ENCODE measurements around the gene FAT2. TPM values are rescaled to one million over a fixed set of nuclear protein-coding genes. Genes with fewer than 3 reads are reported as not detected.

The FAT2 gene
- total RNA-seq, 4 donors from 2014 or later, result 86.5 to 117 (median 99.0) TPM

- Histone ChIP-seq H3K27me3 (no peaks in the 10 kb centered on the region), H3K9me3 (no peaks in the 10 kb centered on the region), H3K4me3 (no peak overlapping the region), H3K27ac (no peak overlapping the region), H3K36me3 (peaks cover 6 to 100% (median 6%) of the 10 kb centered on the region in 3 donors), H3K4me1 (no peaks in the 10 kb centered on the region)
- DNase-seq, result no peak
- TF ChIP-seq CTCF (IDR thresholded peaks at IDR 0.05) (no peak), POLR2A (IDR thresholded peaks at IDR 0.05) (no peak)
- intact Hi-C loops (cut with DNase I), result no loop called here
- 73 to 83% methylated on average over 2 of the region's 2 CpGs for WGBS, 2 donors
Measured at GRCh38 chr5:151541571-151541970, 49.6 kb downstream of the FAT2 start.

Other genes with a start within 250 kb of the FAT2 start
- not detected for gene SLC36A2, start 243.8 kb downstream of the FAT2 start, total RNA-seq
- 1 to 10 TPM; 7.3 to 9.1 (median 8.3) TPM for gene SLC36A1, start 143.7 kb downstream of the FAT2 start, total RNA-seq
- 100 to 1,000 TPM in 1 of 4 donors, 10 to 100 TPM in 3; 14.9 to 164 (median 61.9) TPM for gene SPARC, start 95.6 kb upstream of the FAT2 start, total RNA-seq
- 100 to 1,000 TPM in 1 of 4 donors, 10 to 100 TPM in 3; 56.0 to 109 (median 74.5) TPM for gene ATOX1, start 167.3 kb upstream of the FAT2 start, total RNA-seq
- 100 to 1,000 TPM in 3 of 4 donors, 10 to 100 TPM in 1; 99.8 to 119 (median 109) TPM for gene G3BP1, start 180.6 kb upstream of the FAT2 start, total RNA-seq

Data from esophagus squamous epithelium (tissue), 5 donors.